Measurements from ENCODE around the gene FBXO5.
A peak's percentile ranks its signal among the peaks of the same experiment; 100 is the strongest.

FBXO5 gene

DNA sequence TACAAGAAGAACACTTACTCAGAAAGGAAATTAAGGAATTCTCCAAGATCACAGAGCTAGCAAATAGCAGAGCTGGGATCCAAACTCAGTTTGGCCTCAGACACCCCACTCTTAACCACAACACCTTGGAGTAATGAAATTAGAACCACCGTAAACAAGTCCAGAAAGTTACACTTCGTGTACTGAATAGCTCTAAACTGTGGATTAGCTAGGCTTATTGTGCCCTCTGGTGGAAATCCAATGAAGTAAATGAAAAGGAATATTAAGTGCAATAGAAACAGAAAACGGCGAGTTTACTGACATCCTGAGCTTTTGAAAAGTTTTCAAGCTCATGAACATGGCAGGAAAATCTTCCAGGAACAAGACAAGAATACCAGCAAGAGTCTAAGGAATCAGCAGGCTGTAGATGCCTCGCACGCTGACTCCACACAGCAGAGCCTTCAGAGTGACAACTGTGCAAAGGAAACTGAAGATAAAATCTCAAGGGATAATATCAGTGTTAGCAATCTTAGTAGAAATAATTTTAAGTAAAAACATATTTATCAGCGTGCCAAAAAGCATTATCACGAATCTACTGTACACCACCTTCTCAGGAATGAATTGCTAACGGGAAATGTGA, 34.6 kb downstream of the FBXO5 start:
- peak; percentile 47 for DNase-seq

DNA sequence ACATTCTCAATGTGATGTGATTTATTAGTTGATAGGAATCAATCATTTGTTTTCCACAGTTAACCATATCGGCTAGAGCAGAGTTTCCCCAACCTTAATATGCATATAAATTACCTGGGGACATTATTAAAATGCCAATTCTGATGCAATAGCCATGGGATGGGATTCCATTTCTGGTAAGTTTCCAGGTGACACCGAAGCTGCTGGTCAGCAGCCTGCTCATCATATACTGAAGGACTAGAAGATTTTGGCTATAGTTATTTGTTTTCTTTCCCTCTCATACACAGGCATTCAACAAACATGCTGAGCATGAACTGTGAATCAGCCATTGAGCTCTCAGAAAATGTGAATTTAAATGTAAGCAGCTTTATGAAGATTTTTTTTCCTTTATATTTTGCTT, 35.8 kb downstream of the FBXO5 start:
- DNase-seq = peak; percentile 0

GRCh38 chr6:152946484-152946883, 36.4 kb downstream of the FBXO5 start:
- DNase-seq = no peak

- no peak for DNase-seq
Observed at GRCh38 chr6:152943260-152943897, 39.5 kb downstream of the FBXO5 start.

- no peak for DNase-seq
Observed at GRCh38 chr6:152942319-152942869, 40.4 kb downstream of the FBXO5 start.

DNA sequence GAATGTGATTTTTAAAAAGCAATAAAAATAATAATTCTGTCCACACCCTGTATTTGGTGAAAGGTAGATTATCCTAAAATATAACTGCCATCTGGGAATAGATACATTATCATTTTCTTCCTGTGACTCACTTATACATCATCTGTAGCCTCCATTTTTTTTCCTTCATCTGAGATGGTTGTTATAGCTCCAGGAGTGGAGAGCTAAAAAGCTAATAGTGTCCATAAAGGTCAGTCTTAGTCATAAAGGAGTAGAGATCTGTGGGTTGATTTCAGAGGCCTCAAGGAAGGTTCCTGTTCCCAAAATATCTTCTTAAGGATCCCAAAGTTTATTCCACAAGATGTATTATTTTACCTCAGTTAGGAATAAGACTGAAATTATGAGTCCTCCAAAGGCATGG, 41.1 kb downstream of the FBXO5 start:
- no peak for DNase-seq

DNA sequence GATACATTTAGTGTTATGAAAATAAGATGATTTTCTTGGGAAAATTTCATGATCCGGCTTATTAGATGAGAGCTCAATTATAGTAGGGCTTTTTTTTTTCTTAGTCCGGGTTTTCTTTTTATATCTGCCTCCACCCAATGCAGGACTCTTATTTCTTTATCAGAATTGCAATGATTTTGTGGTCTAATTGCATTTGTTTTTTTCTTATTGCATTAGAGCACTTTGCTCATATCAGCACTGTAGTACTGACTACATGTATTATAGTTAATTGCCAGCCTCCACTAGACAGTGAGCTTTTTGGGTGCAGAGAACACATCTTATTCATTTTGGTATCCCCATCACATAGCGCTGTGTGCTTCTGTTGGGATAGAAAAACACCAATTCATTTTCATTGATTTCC, 50.0 kb downstream of the FBXO5 start:
- no peak for DNase-seq

GRCh38 chr6:152922706-152923105, 60.1 kb downstream of the FBXO5 start:
- no peak for DNase-seq

Measured in fibroblast of skin of scalp (primary cell).